Liver (tissue), 3 donors: ENCODE results near the gene NCAM1.

Source experiments
- CTCF ChIP-seq: fragments of 150-350 bp; IDR thresholded peaks from 2 replicates; pipeline ENCODE4 v1.5.1; 2017; ENCODE audit warnings: improper control_type of control experiment, low read depth, low read length; ENCODE audit not compliant: missing input control
- MAX ChIP-seq: IDR thresholded peaks from 2 replicates; pipeline ENCODE4 v1.6.1; 2016; ENCODE audit warnings: antibody characterized with exemption
- RXRA ChIP-seq, 2 donors: IDR thresholded peaks; 2 replicates each; pipeline ENCODE4 v1.6.1; 2017 to 2018; ENCODE audit warnings: antibody characterized with exemption in 2 of 2, mild to moderate bottlenecking in 1 of 2
- YY1 ChIP-seq: IDR thresholded peaks from 2 replicates; pipeline ENCODE4 v1.6.1; 2016; ENCODE audit warnings: antibody characterized with exemption, mild to moderate bottlenecking
- donor health status: healthy.
- donor health status: healthy.

GRCh38 chr11:112922606-112923005 lies 38.6 kb upstream of the NCAM1 start:
- TF ChIP-seq CTCF (no peak), YY1 (no peak), RXRA (IDR thresholded peaks at IDR 0.05) (no peak), MAX (no peak)
